Stimulated activated CD4-positive, alpha-beta T cell treated with anti-CD3 and anti-CD28 coated beads, Interleukin-1b, Interleukin-23, amount 100 ng/mL, for 24 hours (primary cell): Measurements from ENCODE around the gene FAM111B.
"Not testable (repeated sequence)": the region's sequence is repeated elsewhere in the genome, so short reads cannot be mapped to it uniquely, and the experiment has no call there.

Experiments used
- DNase-seq, 4 experiments: peaks; one replicate each; pipeline ENCODE4 v3.0.0-alpha.2; 2020; ENCODE audit warnings: low read depth in 4 of 4, low spot score in 1 of 4

The FAM111B gene

GRCh38 chr11:59102259-59102765 is 4.7 kb upstream of the FAM111B start:
- DNase-seq: peak; percentile 26 to 62 (median 40)

- DNase-seq: not testable (repeated sequence)
Observed at GRCh38 chr11:59107721-59108120, 684 bp downstream of the FAM111B start.

GRCh38 chr11:59112494-59112893 is 5.5 kb downstream of the FAM111B start:
- no peak for DNase-seq

GRCh38 chr11:59114344-59114743 is 7.3 kb downstream of the FAM111B start:
- no peak for DNase-seq

- DNase-seq: no peak
Observed at GRCh38 chr11:59115553-59115952, 8.5 kb downstream of the FAM111B start.

GRCh38 chr11:59117774-59118173 is 10.7 kb downstream of the FAM111B start:
- no peak for DNase-seq

GRCh38 chr11:59119826-59120225 is 12.8 kb downstream of the FAM111B start:
- no peak for DNase-seq

GRCh38 chr11:59135648-59136461 is 28.8 kb downstream of the FAM111B start:
- DNase-seq: peak; percentile 79 to 92 (median 82)

- DNase-seq: not testable (repeated sequence)
Observed at GRCh38 chr11:59136551-59136950, 29.5 kb downstream of the FAM111B start.

GRCh38 chr11:59137190-59137589 is 30.2 kb downstream of the FAM111B start:
- no peak for DNase-seq

- no peak for DNase-seq
Observed at GRCh38 chr11:59138643-59139042, 31.6 kb downstream of the FAM111B start.

GRCh38 chr11:59141191-59141590 is 34.2 kb downstream of the FAM111B start:
- no peak for DNase-seq

GRCh38 chr11:59141673-59142460 is 34.8 kb downstream of the FAM111B start:
- no peak for DNase-seq

GRCh38 chr11:59142530-59143507 is 35.8 kb downstream of the FAM111B start, which contains the start of gene FAM111A:
FAM111A (plus strand) TSS chr11:59142856; CDS start chr11:59148873, 6,017 bp downstream.
- peak; percentile 34 to 75 (median 53) for DNase-seq

- DNase-seq: no peak
Observed at GRCh38 chr11:59144096-59144495, 37.1 kb downstream of the FAM111B start.

GRCh38 chr11:59144579-59145345 is 37.7 kb downstream of the FAM111B start:
- peak; percentile 41 to 73 (median 52) for DNase-seq

- no peak for DNase-seq
Observed at GRCh38 chr11:59145534-59145933, 38.5 kb downstream of the FAM111B start.

GRCh38 chr11:59151761-59152160 is 44.7 kb downstream of the FAM111B start:
- no peak for DNase-seq

GRCh38 chr11:59152312-59152951 is 45.4 kb downstream of the FAM111B start:
- peak in 1 of 4 experiments; percentile 11 for DNase-seq
